Fibroblast of skin of back (primary cell): ENCODE data around the gene NT5C1B.
A peak's percentile ranks its signal among the peaks of the same experiment; 100 is the strongest.

ENCODE experiments used
- DNase-seq: peaks from one replicate; pipeline ENCODE4 v3.0.0-alpha.2; 2013

NT5C1B gene

GRCh38 chr2:18550433-18550832, 38.9 kb downstream of the NT5C1B start:
- no peak for DNase-seq

- no peak for DNase-seq
Observed at GRCh38 chr2:18549083-18549482, 40.3 kb downstream of the NT5C1B start.

GRCh38 chr2:18548621-18549020, 40.7 kb downstream of the NT5C1B start:
- DNase-seq, result no peak

- DNase-seq, result no peak
Observed at GRCh38 chr2:18546567-18546966, 42.8 kb downstream of the NT5C1B start.

GRCh38 chr2:18545384-18545783, 44.0 kb downstream of the NT5C1B start:
- peak; percentile 79 for DNase-seq

- peak; percentile 9 for DNase-seq
Observed at GRCh38 chr2:18544171-18544570, 45.2 kb downstream of the NT5C1B start.

- no peak for DNase-seq
Observed at GRCh38 chr2:18540872-18541271, 48.5 kb downstream of the NT5C1B start.

- no peak for DNase-seq
Observed at GRCh38 chr2:18536697-18537096, 52.7 kb downstream of the NT5C1B start.

GRCh38 chr2:18536100-18536499, 53.3 kb downstream of the NT5C1B start:
- peak; percentile 72 for DNase-seq

- DNase-seq, result no peak
Observed at GRCh38 chr2:18531194-18531593, 58.2 kb downstream of the NT5C1B start.

GRCh38 chr2:18527822-18528221, 61.5 kb downstream of the NT5C1B start:
- no peak for DNase-seq

GRCh38 chr2:18527326-18527725, 62.0 kb downstream of the NT5C1B start:
- no peak for DNase-seq

GRCh38 chr2:18526429-18526828, 62.9 kb downstream of the NT5C1B start:
- no peak for DNase-seq

GRCh38 chr2:18525852-18526251, 63.5 kb downstream of the NT5C1B start:
- DNase-seq, result no peak

GRCh38 chr2:18525236-18525635, 64.1 kb downstream of the NT5C1B start:
- no peak for DNase-seq

- peak; percentile 47 for DNase-seq
Observed at GRCh38 chr2:18522484-18523146, 66.8 kb downstream of the NT5C1B start.

GRCh38 chr2:18520451-18521425, 68.6 kb downstream of the NT5C1B start:
- DNase-seq, result peak; percentile 77

- DNase-seq, result no peak
Observed at GRCh38 chr2:18519914-18520450, 69.4 kb downstream of the NT5C1B start.

GRCh38 chr2:18518116-18519111, 71.0 kb downstream of the NT5C1B start:
- DNase-seq, result peak; percentile 78

GRCh38 chr2:18517386-18517785, 72.0 kb downstream of the NT5C1B start:
- no peak for DNase-seq

GRCh38 chr2:18516112-18516511, 73.3 kb downstream of the NT5C1B start:
- peak; percentile 83 for DNase-seq
